Stimulated activated CD8-positive, alpha-beta memory T cell treated with anti-CD3 and anti-CD28 coated beads, Interleukin-2, amount 100 ng/mL, for 1 hour (primary cell): ENCODE results near the gene NPIPA2.
"Not testable (repeated sequence)": the region's sequence is repeated elsewhere in the genome, so short reads cannot be mapped to it uniquely, and the experiment has no call there.

ENCODE experiments used
- DNase-seq, 2 donors: peaks; one replicate each; pipeline ENCODE4 v3.0.0-alpha.2; 2020; ENCODE audit warnings: low read depth in 2 of 2

The NPIPA2 gene

DNA sequence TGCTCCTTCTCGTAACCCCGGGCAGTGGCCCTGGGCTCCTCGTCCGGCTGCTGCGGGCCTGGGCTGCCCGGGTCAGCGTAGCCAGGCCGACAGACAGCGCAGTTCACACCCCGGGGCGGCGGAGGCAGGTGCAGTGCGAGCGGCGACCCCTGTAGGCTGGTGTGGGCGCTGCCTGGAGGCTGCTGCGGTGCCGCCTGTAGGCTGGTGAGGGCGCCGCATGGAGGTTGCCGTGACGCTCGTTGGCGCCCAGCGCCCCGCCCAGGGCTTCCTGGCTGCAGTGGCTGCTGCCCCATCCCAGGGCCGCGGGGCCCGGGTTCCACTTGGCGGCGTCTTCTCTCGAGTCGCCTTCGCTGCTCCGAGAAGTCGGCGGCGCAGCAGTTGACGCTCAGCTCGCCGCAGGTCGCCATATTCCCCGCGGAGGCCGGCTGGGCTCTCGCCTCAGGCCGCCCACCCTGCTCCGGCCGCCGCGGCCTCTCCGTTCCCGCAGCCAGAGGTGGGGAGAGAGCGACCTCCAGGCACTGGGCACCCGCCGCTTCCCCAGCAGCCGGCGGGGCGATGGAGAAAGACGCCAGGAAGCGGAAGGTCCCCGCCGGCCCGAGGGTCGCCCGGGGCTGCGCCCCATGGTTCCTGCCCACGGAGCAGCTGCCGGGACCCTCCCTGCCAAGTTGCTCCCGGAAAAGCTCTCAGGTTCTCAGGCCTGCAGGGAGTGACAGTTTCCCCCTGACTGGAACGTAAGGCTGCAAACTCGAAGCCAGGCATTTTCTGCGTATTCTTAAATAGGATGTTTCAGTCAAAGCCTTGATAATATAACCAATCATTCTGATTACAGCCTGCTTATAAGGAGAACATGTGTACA lies at the start of gene NPIPA2:
TSS of gene NPIPA2 (plus strand) at position 261 of the 856 bp plus-strand sequence. CDS start 5,533 bp downstream, outside the sequence.
- not testable (repeated sequence) for DNase-seq

DNA sequence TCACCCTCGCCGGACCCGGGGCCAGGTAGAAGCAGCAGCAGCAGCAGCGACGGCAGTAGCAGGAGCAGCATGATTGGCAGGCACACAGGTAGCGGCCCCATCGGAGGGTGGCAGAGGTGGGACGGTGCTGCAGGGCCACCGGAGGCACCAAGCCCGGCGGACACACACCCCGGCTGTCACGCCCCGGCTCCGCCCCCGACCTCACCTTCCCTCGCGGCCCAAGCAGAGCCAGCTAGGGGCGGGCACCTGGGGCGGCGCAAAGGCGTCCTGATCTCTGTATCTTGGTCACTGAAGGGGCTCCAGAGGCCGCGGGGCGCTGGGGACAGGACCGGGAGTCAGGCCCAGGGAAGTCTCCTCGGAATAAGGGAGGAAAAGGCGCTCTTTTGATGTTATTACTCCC lies 48.2 kb upstream of the NPIPA2 start, which contains the start of gene PLA2G10:
TSS of gene PLA2G10 (minus strand) at position 180 of the 400 bp plus-strand sequence. CDS start at position 101, 79 bp downstream.
- not testable (repeated sequence) for DNase-seq

DNA sequence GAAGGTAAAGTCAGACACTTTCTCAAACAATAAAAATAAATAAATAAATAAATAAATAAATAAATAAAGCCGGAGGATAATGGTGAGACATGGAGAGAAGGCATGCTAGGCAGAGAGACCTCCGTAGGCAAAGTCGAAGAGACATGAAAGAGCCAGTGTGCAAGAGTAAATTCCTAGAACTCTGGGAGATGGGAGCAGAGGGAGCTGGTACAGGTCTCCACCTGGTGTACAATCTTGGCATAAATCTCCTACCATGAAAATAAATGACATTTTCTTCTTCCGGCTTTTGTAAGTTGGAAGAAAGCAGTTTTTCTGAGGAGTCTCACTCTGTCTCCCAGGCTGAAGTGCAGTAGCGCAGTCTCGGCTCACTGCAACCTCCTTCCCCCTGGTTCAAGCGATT lies 40.5 kb upstream of the NPIPA2 start:
- DNase-seq, result not testable (repeated sequence)

DNA sequence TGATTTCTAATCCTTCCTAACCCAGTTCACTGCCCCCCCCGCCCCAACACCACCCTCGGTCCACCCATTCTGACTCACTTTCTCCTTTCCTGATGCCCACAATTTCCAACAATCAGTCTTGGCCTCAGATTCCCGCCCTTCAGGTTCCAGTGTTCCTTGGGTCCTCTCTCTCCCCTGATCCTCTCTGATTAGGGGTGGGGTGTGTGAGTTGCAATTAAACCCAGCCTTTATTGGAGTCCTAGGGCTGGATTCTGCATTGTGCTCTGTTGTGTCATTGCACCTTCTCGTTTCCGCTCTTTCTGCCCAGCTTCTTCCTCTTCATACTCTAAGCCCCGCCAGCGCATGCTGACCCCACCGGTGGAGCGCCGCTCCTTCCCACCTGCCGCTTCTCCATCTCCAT lies 39.7 kb upstream of the NPIPA2 start:
- not testable (repeated sequence) for DNase-seq

DNA sequence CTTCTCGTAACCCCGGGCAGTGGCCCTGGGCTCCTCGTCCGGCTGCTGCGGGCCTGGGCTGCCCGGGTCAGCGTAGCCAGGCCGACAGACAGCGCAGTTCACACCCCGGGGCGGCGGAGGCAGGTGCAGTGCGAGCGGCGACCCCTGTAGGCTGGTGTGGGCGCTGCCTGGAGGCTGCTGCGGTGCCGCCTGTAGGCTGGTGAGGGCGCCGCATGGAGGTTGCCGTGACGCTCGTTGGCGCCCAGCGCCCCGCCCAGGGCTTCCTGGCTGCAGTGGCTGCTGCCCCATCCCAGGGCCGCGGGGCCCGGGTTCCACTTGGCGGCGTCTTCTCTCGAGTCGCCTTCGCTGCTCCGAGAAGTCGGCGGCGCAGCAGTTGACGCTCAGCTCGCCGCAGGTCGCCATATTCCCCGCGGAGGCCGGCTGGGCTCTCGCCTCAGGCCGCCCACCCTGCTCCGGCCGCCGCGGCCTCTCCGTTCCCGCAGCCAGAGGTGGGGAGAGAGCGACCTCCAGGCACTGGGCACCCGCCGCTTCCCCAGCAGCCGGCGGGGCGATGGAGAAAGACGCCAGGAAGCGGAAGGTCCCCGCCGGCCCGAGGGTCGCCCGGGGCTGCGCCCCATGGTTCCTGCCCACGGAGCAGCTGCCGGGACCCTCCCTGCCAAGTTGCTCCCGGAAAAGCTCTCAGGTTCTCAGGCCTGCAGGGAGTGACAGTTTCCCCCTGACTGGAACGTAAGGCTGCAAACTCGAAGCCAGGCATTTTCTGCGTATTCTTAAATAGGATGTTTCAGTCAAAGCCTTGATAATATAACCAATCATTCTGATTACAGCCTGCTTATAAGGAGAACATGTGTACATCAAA lies 38.9 kb upstream of the NPIPA2 start, which contains the start of gene NPIPA3:
TSS of gene NPIPA3 (plus strand) at position 256 of the 856 bp plus-strand sequence. CDS start 5,533 bp downstream, outside the sequence.
- DNase-seq, result not testable (repeated sequence)

DNA sequence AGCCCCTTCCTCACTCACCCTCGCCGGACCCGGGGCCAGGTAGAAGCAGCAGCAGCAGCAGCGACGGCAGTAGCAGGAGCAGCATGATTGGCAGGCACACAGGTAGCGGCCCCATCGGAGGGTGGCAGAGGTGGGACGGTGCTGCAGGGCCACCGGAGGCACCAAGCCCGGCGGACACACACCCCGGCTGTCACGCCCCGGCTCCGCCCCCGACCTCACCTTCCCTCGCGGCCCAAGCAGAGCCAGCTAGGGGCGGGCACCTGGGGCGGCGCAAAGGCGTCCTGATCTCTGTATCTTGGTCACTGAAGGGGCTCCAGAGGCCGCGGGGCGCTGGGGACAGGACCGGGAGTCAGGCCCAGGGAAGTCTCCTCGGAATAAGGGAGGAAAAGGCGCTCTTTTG lies 9.1 kb upstream of the NPIPA2 start:
- DNase-seq, result not testable (repeated sequence)

DNA sequence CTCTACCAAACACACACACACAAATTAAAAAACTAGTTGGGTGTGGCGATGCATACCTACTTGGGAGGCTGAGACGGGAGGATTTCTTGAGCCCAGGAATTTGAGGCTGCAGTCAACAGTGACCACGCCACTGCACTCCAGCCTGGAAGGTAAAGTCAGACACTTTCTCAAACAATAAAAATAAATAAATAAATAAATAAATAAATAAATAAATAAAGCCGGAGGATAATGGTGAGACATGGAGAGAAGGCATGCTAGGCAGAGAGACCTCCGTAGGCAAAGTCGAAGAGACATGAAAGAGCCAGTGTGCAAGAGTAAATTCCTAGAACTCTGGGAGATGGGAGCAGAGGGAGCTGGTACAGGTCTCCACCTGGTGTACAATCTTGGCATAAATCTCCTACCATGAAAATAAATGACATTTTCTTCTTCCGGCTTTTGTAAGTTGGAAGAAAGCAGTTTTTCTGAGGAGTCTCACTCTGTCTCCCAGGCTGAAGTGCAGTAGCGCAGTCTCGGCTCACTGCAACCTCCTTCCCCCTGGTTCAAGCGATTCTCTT lies 1.4 kb upstream of the NPIPA2 start:
- not testable (repeated sequence) for DNase-seq

DNA sequence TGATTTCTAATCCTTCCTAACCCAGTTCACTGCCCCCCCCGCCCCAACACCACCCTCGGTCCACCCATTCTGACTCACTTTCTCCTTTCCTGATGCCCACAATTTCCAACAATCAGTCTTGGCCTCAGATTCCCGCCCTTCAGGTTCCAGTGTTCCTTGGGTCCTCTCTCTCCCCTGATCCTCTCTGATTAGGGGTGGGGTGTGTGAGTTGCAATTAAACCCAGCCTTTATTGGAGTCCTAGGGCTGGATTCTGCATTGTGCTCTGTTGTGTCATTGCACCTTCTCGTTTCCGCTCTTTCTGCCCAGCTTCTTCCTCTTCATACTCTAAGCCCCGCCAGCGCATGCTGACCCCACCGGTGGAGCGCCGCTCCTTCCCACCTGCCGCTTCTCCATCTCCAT lies 539 bp upstream of the NPIPA2 start:
- DNase-seq, result not testable (repeated sequence)

DNA sequence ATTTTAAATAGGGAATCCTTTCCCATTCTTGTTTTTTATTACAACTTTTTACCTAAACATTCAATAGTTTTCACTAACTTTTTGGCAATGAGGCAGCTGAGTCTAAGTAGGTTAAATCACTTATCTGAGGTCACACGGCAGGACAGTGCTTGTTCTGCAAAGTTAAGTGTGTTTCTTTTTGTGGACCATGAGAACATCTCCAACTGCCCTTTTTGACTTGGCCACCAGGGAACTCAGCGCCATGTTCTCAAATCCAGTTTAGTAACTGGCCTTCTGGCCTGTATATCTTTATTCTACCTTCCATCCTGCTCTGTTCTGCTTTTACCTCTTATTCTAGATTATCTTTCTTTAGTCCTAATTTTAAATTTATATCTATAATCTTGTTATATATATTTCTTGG lies 31.3 kb downstream of the NPIPA2 start:
- not testable (repeated sequence) for DNase-seq

DNA sequence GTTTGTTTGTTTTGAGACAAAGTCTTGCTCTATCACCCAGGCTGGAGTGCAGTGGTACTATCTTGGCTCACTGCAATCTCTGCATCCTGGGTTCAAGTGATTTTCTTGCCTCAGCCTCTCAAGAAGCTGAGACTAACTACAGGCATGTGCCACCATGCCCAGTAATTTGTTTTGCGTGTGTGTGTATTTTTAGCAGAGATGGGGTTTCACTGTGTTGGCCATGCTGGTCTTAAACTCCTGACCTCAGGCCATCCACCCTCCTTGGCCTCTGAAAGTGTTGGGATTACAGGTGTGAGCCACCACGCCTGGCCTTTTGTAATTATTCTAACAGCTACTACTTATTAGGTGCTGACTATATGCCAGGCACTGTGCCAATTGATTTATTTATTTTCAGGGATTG lies 33.3 kb downstream of the NPIPA2 start:
- DNase-seq, result not testable (repeated sequence)

DNA sequence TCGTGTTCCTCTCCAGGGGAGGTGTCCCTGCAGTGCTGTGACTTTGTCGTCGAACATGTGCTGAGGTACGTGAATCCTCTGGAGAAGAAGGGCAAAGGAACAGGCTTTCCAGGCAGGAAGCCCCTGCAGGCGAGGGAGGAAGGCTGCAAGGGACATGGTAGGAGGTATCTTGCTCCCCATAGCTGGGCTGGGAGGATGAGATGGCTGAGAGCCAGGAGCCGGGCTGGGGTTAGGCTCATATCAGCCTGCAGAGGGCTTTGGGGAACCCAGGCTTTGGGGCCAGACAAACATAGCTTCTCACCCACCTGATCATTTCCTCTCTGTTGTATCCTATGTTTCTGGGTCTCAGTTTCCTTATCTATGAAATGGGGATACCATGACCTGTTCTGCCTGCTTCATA lies 34.4 kb downstream of the NPIPA2 start:
- not testable (repeated sequence) for DNase-seq

DNA sequence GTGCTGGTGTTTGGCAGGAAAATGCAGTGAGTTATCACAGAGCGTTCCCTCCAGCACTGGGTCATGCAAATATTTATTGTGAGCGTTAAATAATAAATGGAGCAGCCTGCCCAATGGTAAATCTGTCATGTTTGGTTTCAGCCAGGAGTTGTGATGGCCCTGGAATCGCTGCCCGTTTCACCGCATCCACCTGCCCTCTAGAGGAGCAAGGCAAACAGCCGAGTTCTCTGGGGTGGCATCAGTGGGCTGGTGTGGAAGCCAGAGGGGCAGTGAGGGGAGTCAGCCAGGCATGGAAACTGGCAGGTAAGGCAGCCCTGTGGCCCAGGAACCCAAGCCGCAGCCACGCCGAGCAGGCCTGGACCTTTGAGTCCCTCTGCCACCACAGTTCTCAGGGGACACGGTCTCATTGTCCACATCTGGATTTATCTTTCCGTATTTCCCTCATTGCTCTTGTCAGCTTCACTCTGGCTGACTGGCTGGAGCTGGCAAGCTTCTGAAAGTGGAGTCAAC lies 37.1 kb downstream of the NPIPA2 start:
- not testable (repeated sequence) for DNase-seq

DNA sequence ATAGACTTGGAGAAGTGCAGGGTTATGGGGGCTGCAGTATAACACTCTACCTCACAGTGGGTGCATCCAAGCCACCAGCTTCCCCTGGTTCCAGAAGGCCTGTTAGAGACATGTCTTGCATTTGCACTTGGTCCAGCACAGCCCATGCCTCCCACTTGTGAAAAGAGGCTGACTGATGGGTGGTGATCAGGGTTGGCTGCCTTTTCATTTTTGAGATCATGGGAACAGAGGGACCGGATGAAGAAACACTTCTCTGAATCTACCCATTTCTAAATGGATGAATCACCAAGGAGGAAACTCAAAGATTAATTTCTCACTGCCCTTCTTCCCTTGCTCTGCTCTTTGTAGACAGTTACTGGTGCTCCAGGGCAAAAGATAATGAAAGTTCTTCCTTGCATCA lies 43.8 kb downstream of the NPIPA2 start:
- not testable (repeated sequence) for DNase-seq

DNA sequence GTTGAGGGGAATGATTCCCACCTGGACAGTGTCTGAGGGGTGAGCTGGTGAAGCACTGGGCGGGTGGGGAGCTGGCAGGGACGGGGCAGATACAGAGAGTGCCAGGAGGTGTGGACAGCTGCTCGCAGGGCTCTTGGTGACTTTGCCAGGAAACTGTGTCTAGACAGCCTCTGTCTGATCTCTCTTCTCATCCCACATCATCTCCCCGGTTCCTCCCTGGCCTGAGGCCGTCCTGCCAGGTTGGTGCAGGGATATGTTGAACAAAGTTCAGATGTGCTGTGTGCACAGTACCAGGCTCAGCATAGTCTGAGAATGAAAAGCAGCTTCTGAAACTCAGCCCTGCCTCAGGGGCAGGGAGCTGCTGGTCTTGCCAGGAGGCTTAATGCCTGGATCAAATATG lies 47.2 kb downstream of the NPIPA2 start:
- not testable (repeated sequence) for DNase-seq

DNA sequence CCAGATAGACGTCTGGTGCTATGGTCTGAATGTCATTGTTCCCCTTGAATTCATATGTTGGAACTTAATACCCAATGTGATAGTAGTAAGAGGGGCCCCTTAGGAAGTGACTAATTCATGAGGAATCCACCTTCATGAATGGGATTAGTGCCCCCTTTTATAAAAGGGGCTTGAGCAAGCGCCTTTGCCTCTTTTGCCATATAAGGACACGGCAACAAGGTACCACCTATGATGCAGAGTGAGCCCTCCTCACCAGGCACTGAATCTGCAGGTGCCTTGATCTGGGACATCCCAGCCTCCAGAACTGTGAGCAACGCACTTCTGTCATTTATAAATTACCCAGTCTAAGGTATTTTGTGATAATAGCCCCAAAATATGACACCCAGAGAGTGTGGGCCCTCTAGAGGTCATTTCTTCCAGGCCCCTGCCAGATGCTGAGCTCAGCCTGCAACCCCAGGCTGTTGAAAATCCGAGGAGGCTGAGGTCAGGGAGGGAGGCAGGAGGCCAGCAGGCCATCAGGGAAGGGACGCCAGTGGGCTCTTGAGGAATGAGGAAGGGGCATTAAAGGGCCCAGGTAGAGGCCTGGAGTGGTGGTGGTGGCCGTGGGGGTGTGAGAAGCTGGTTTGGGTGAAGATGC lies 48.1 kb downstream of the NPIPA2 start:
- not testable (repeated sequence) for DNase-seq

DNA sequence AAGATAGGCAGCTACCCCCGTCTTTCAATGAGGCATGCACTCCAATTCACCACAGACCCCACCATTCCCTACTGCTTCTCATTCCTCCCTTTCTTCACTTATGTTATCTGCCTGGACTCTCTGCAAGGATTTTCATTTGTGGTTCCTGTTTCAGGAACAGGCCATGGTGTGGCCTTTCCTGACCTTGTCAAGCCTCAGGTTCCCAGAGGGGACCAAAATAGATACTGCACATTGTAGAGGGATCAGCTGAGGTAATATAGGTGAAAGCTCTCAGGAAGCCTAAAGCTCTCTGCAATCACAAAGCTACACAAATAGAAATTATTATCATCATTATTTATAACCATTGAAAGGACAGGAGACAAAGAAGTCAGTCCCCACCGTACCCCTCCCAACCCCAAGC lies 50.6 kb downstream of the NPIPA2 start:
- not testable (repeated sequence) for DNase-seq

DNA sequence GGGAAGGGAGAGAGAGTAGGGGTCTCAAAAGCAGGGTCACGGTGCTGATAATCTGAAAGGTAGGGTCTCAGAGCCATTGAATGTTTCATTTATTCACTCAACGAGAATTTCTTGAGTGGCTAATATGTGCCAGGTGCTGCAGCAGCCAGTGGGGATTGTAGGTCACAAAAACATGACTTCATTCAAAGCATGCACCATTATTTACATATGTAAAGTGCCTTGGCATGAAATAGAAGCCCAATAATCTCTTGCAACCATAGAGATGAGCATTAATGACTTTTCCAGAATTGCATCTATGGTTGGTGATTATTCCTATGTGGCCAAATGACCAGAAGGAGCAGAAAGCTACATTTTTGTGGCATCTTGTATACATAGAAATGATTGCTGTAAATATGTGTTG lies 55.2 kb downstream of the NPIPA2 start:
- not testable (repeated sequence) for DNase-seq

DNA sequence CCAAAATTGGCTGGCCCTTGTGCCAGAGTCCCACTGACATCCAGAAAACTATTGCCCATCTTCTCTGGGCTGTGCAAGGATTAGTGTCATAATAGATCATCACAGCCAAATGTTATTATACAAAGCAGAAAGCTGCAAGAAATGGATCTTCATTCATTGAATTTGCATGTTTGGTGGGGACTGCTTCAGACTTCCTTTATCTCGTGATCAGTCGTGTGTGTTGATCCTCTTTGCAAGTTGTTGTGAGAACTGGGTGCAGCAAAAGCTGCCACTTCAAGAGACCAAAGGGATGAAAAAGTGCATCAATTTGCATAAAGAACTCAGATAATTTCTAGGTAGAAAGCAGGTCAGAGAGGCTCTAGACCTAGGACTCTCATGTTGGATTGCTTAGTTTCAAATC lies 61.2 kb downstream of the NPIPA2 start:
- not testable (repeated sequence) for DNase-seq

DNA sequence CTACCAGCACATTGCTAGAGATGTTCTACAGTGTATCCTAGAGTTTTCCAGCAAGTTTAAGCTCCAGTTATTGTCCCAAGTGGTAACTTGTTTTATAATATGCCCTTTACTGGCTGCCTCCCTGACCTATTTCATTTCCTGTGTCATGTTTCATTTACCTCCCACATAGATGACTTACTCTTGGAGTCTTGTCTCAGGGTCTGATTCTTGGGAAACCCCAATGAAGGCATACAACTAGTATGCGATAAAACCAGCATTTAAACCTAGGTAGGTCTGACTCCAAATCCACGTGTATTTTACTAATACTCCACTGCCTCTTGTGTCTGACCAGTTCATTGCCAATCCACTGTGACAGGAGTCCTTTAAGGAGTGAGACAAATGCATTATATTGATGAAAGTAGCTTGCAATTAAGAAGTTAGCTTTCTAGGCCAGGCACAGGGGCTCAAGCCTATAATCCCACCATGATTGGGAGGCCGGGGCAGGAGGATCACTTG lies 64.9 kb downstream of the NPIPA2 start:
- not testable (repeated sequence) for DNase-seq

DNA sequence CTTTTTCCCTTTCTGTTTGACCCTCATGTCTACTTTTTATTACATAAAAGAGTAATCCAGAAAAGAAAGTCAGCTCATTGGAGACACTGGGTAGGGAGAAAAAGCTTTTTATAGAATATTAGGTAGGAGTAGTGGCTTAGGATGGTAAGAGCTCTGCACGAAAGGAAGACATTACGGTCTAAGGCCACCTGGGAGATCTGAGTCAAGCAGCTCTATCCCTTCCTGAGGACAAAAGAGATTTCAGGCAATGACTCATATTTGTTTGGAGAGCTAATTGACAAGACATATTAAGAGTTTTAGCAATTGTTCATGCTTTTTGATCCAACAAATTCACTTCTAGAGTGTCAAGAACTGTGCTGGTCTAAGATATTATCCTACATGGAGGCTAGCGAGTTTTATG lies 71.6 kb downstream of the NPIPA2 start:
- DNase-seq, result not testable (repeated sequence)
